Caco-2 (cell line): Measurements from ENCODE around the gene HOXD8. TPM values are rescaled to one million over a fixed set of nuclear protein-coding genes. Genes with fewer than 3 reads are reported as not detected.

ENCODE experiments used
- BruUV-seq: library from RNA; stranded (reverse); fragments of 400-500 nt; replicated peaks from 2 replicates; lab custom pipeline; 2021; lab: Mats Ljungman, UMichigan
- CTCF ChIA-PET: fragments of 300-600 bp; sonication (Branson Sonifier 250); formaldehyde crosslinking; loops from one replicate; lab custom pipeline; 2022; ENCODE audit warnings: antibody characterized with exemption; lab: Charles Lee
- POLR2A ChIA-PET: fragments of 300-600 bp; sonication (Branson Sonifier 250); formaldehyde crosslinking; loops from one replicate; lab custom pipeline; 2022; ENCODE audit warnings: antibody characterized with exemption; lab: Charles Lee
- DNase-seq, 2 experiments: peaks; one replicate each; pipeline versions ENCODE4 v3.0.0 to v3.0.0-alpha.2; 2020 to 2022
- H3K27me3 ChIP-seq: replicated peaks from 2 replicates; pipeline ENCODE4 v1.6.0; 2011; ENCODE audit warnings: low read length; ENCODE audit not compliant: control insufficient read depth, insufficient read depth
- H3K36me3 ChIP-seq: 2 replicates; pipeline ENCODE4 v1.5.1; 2011; ENCODE audit warnings: low read length; ENCODE audit not compliant: control insufficient read depth, insufficient read depth
- H3K4me1 ChIP-seq: fragments of 250-450 bp; sonication (Bioruptor Pico); 2 replicates; pipeline ENCODE4 v1.5.1; 2020; ENCODE audit warnings: mild to moderate bottlenecking
- H3K4me3 ChIP-seq: 2 replicates; pipeline ENCODE4 v1.5.1; 2011; ENCODE audit warnings: low read depth, mild to moderate bottlenecking, control low read depth, low read length
- H3K9me3 ChIP-seq: fragments of 250-450 bp; sonication (Bioruptor Pico); 2 replicates; pipeline ENCODE4 v1.5.1; 2020; ENCODE audit warnings: mild to moderate bottlenecking, moderate library complexity
- H3K27ac Mint-ChIP-seq: one replicate; pipeline ENCODE4 v1.8.0; 2022; ENCODE audit warnings: mixed read lengths; ENCODE audit not compliant: unreplicated experiment
- H3K27me3 Mint-ChIP-seq: one replicate; pipeline ENCODE4 v1.8.0; 2022; ENCODE audit warnings: mixed read lengths; ENCODE audit not compliant: insufficient read depth, unreplicated experiment
- H3K36me3 Mint-ChIP-seq: one replicate; pipeline ENCODE4 v1.8.0; 2022; ENCODE audit warnings: mild to moderate bottlenecking, mixed read lengths; ENCODE audit not compliant: insufficient read depth, unreplicated experiment
- H3K4me1 Mint-ChIP-seq: one replicate; pipeline ENCODE4 v1.8.0; 2022; ENCODE audit warnings: low read depth, mixed read lengths; ENCODE audit not compliant: unreplicated experiment
- H3K4me3 Mint-ChIP-seq: one replicate; pipeline ENCODE4 v1.8.0; 2022; ENCODE audit warnings: mild to moderate bottlenecking, moderate library complexity, mixed read lengths; ENCODE audit not compliant: unreplicated experiment
- H3K9me3 Mint-ChIP-seq: one replicate; pipeline ENCODE4 v1.8.0; 2022; ENCODE audit warnings: mixed read lengths; ENCODE audit not compliant: unreplicated experiment
- CTCF ChIP-seq, 2 experiments: fragments of 200-600 bp in 1 of 2; IDR thresholded peaks; 1 replicate in 1 of 2; 2 replicates in 1 of 2; pipeline versions ENCODE4 v1.5.1 to v1.8.0; 2011 to 2022; ENCODE audit warnings: antibody characterized with exemption in 1 of 2, control low read depth in 1 of 2, inconsistent platforms in 1 of 2, low read depth in 1 of 2, low read length in 1 of 2, mild to moderate bottlenecking in 1 of 2, moderate library complexity in 1 of 2; ENCODE audit not compliant: insufficient read depth in 1 of 2, severe bottlenecking in 1 of 2, unreplicated experiment in 1 of 2
- intact Hi-C: fragments of 100-400 bp; cut with micrococcal nuclease; formaldehyde crosslinking; loops from one replicate; pipeline ENCODE4 v1.10.0; 2022; ENCODE audit not compliant: unreplicated experiment
- total RNA-seq: library from RNA; stranded (reverse); gene quantifications from 2 replicates; pipeline ENCODE4 v1.2.3, GENCODE V29; 2022

Gene HOXD8
- total RNA-seq, 1 experiment from 2014 or later = not detected

- H3K27ac Mint-ChIP-seq = no peak overlapping the region
These were observed 32.3 kb upstream of the HOXD8 start for GRCh38 chr2:176096986-176097819.

GRCh38 chr2:176097820-176098365, 31.6 kb upstream of the HOXD8 start:
- Mint-ChIP-seq H3K27me3 (peaks cover 38% of the 10 kb centered on the region), H3K9me3 (no peaks in the 10 kb centered on the region), H3K36me3 (no peaks in the 10 kb centered on the region), H3K4me3 (peak overlapping the region; percentile 66), H3K4me1 (no peaks in the 10 kb centered on the region), H3K27ac (no peak overlapping the region)
- H3K4me3 ChIP-seq = no peak overlapping the region; the same call in 1 of the 2 replicates
- H3K9me3 ChIP-seq = no peaks in the 10 kb centered on the region
- intact Hi-C loops = loop anchor here (1.0 to 10.0 kb wide), 6 partner anchors 493 to 1063 kb away; no protein-coding TSS in a partner anchor
- no peaks in the 10 kb centered on the region for H3K36me3 ChIP-seq
- CTCF ChIA-PET = interaction anchor here (0.7 to 2.0 kb wide), 11 partner anchors 8 to 1349 kb away, joined by 3 to 16 read pairs (median 4); no protein-coding TSS in a partner anchor
- BruUV-seq = no TSS peak
- DNase-seq = no peak
- H3K4me1 ChIP-seq = peaks cover 13% of the 10 kb centered on the region
- POLR2A ChIA-PET = no interaction called here
- TF ChIP-seq CTCF (IDR thresholded peaks at IDR 0.05; ENCODE audit: insufficient read depth in 1 of 2, low read depth in 1 of 2, low read length in 1 of 2, severe bottlenecking in 1 of 2, unreplicated experiment in 1 of 2) = no peak
- peaks cover 14% of the 10 kb centered on the region for H3K27me3 ChIP-seq

More at GRCh38 chr2:176096986-176097819, 32.3 kb upstream of the HOXD8 start:
- Mint-ChIP-seq H3K36me3 (no peaks in the 10 kb centered on the region), H3K4me1 (no peaks in the 10 kb centered on the region), H3K27me3 (peaks cover 38% of the 10 kb centered on the region), H3K9me3 (no peaks in the 10 kb centered on the region), H3K4me3 (peak overlapping the region; percentile 66)
- Histone ChIP-seq H3K36me3 (no peaks in the 10 kb centered on the region), H3K4me3 (peak overlapping the region; percentile 42), H3K27me3 (peaks cover 14% of the 10 kb centered on the region), H3K4me1 (peaks cover 13% of the 10 kb centered on the region), H3K9me3 (no peaks in the 10 kb centered on the region)
- peak; percentile 67 to 75 for DNase-seq
- no TSS peak for BruUV-seq
- POLR2A ChIA-PET = no interaction called here
- intact Hi-C loops = loop anchor here (1.0 to 10.0 kb wide), 6 partner anchors 492 to 1062 kb away; no protein-coding TSS in a partner anchor
- CTCF ChIA-PET = interaction anchor here (0.7 to 2.0 kb wide), 13 partner anchors 9 to 1348 kb away, joined by 3 to 16 read pairs (median 3); partner anchors contain the start of gene LNPK
- peak; percentile 91 to 93 for TF ChIP-seq CTCF (IDR thresholded peaks at IDR 0.05; ENCODE audit: insufficient read depth in 1 of 2, low read depth in 1 of 2, low read length in 1 of 2, severe bottlenecking in 1 of 2, unreplicated experiment in 1 of 2)
